Measurements from ENCODE around the gene COP1. TPM values are rescaled to one million over a fixed set of nuclear protein-coding genes. Genes with fewer than 3 reads are reported as not detected.
A peak's percentile ranks its signal among the peaks of the same experiment; 100 is the strongest.
"Not testable (repeated sequence)": the region's sequence is repeated elsewhere in the genome, so short reads cannot be mapped to it uniquely, and the experiment has no call there.

The COP1 gene
- total RNA-seq, 1 experiment from 2014 or later = 47.0 TPM

DNA sequence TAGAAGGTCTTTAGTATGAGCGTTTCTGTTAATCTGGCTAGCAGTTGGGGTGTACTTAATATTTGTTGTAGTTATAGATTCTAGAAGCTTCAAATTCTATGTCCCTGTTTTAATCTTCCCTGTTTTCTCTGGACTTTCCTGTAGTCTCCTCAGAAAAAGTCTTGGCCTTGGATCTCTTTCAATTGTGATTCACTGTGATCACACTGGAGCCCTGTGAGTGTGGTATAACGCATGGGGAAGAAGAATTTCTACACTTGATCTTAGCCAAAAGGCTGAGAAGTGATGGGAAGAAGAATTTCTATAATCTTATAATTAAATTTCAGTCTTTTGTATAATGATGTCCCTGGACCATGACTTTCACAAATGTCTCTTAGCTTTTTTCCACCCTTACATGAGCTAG lies 36.7 kb upstream of the COP1 start:
- H3K4me3 Mint-ChIP-seq (ENCODE audit: unreplicated experiment) = no peak overlapping the region
- no TSS peak for BruUV-seq (replicated peaks)
- H3K27me3 Mint-ChIP-seq (ENCODE audit: insufficient read depth, unreplicated experiment) = no peaks in the 10 kb centered on the region

GRCh38 chr1:176241385-176242015 lies 34.4 kb upstream of the COP1 start:
- no TSS peak for BruUV-seq (replicated peaks)
- no peak for TF ChIP-seq CTCF (IDR thresholded peaks at IDR 0.05; ENCODE audit: unreplicated experiment)
- H3K36me3 Mint-ChIP-seq (ENCODE audit: insufficient read depth, unreplicated experiment) = no peaks in the 10 kb centered on the region
- no peaks in the 10 kb centered on the region for H3K27me3 Mint-ChIP-seq (ENCODE audit: insufficient read depth, unreplicated experiment)
- intact Hi-C loops (cut with micrococcal nuclease) = loop anchor here (2.0 kb wide), 1 partner anchor 35 kb away; the partner anchor contains the start of gene COP1
- peak; percentile 93 for DNase-seq (ENCODE audit: unreplicated experiment)
- H3K9me3 Mint-ChIP-seq (ENCODE audit: unreplicated experiment) = no peaks in the 10 kb centered on the region
- H3K4me3 Mint-ChIP-seq (ENCODE audit: unreplicated experiment) = peak overlapping the region; percentile 2
- peak overlapping the region; percentile 64 for H3K27ac Mint-ChIP-seq (ENCODE audit: low read depth, unreplicated experiment)
- POLR2A ChIA-PET = interaction anchor here (1.2 kb wide), 1 partner anchor 34 kb away, joined by 4 read pairs; no protein-coding TSS in a partner anchor
- CTCF ChIA-PET = no interaction called here
- H3K4me1 Mint-ChIP-seq (ENCODE audit: insufficient read depth, unreplicated experiment) = peaks cover 10% of the 10 kb centered on the region

More for the DNA sequence above, 36.7 kb upstream of the COP1 start:
- DNase-seq (ENCODE audit: unreplicated experiment) = no peak
- Mint-ChIP-seq H3K4me1 (ENCODE audit: insufficient read depth, unreplicated experiment) (peaks cover 10% of the 10 kb centered on the region), H3K27ac (ENCODE audit: low read depth, unreplicated experiment) (no peak overlapping the region), H3K36me3 (ENCODE audit: insufficient read depth, unreplicated experiment) (no peaks in the 10 kb centered on the region), H3K9me3 (ENCODE audit: unreplicated experiment) (no peaks in the 10 kb centered on the region)
- intact Hi-C loops (cut with micrococcal nuclease) = no loop called here
- ChIA-PET CTCF (interaction anchor here (0.6 to 1.1 kb wide), 3 partner anchors 24 to 902 kb away, joined by 3 to 5 read pairs (median 3); no protein-coding TSS in a partner anchor), POLR2A (interaction anchor here (1.4 to 2.0 kb wide), 3 partner anchors 36 to 1220 kb away, joined by 3 to 9 read pairs (median 3); partner anchors contain the start of gene MRPS14)
- TF ChIP-seq CTCF (IDR thresholded peaks at IDR 0.05; ENCODE audit: unreplicated experiment) = no peak

DNA sequence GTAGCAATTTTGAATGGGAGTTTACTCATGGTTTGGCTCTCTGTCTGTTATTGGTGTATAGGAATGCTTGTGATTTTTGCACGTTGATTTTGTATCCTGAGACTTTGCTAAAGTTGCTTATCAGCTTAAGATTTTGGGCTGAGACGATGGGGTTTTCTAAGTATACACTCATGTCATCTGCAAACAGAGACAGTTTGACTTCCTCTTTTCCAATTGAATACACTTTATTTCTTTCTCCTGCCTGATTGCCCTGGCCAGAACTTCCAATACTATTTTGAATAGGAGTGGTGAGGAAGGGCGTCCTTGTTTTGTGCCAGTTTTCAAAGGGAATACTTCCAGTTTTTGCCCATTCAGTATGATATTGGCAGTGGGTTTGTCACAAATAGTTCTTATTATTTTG lies 26.6 kb upstream of the COP1 start:
- POLR2A ChIA-PET; H3K27ac Mint-ChIP-seq (ENCODE audit: low read depth, unreplicated experiment); H3K36me3 Mint-ChIP-seq (ENCODE audit: insufficient read depth, unreplicated experiment); H3K4me3 Mint-ChIP-seq (ENCODE audit: unreplicated experiment); H3K27me3 Mint-ChIP-seq (ENCODE audit: insufficient read depth, unreplicated experiment); BruUV-seq (replicated peaks); intact Hi-C loops (cut with micrococcal nuclease); DNase-seq (ENCODE audit: unreplicated experiment); H3K4me1 Mint-ChIP-seq (ENCODE audit: insufficient read depth, unreplicated experiment): not testable (repeated sequence)
- CTCF ChIA-PET = interaction anchor here (0.6 kb wide), 2 partner anchors 83 to 949 kb away, joined by 3 to 4 read pairs; no protein-coding TSS in a partner anchor
- H3K9me3 Mint-ChIP-seq (ENCODE audit: unreplicated experiment) = peaks cover 18% of the 10 kb centered on the region

DNA sequence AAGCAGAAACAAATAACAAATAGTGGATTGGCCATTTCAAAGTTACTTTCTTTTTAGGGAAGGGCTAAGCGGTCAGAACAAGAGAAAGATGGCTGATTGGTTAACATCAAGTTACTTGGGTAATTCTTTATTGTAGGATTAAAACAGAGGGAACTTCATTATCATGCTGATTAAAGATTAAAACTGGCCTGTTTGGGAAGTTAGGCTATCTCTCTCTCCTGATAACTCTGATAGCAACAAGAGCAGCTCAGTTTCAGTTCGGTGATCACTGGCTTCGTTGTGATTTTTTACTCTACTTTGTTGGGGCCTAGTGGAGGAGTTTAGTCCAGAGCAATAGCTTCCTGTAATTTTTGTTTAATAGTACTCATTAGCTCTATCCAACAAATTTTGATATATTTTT lies 20.5 kb upstream of the COP1 start:
- no peaks in the 10 kb centered on the region for H3K4me1 Mint-ChIP-seq (ENCODE audit: insufficient read depth, unreplicated experiment)
- POLR2A ChIA-PET = interaction anchor here (0.8 to 1.9 kb wide), 2 partner anchors 10 to 20 kb away, joined by 3 to 9 read pairs; no protein-coding TSS in a partner anchor

More for the DNA sequence above, 20.5 kb upstream of the COP1 start:
- no peak overlapping the region for H3K27ac Mint-ChIP-seq (ENCODE audit: low read depth, unreplicated experiment)
- no peak for TF ChIP-seq CTCF (IDR thresholded peaks at IDR 0.05; ENCODE audit: unreplicated experiment)
- H3K4me3 Mint-ChIP-seq (ENCODE audit: unreplicated experiment) = no peak overlapping the region
- no peak for DNase-seq (ENCODE audit: unreplicated experiment)
- H3K9me3 Mint-ChIP-seq (ENCODE audit: unreplicated experiment) = no peaks in the 10 kb centered on the region
- H3K36me3 Mint-ChIP-seq (ENCODE audit: insufficient read depth, unreplicated experiment) = no peaks in the 10 kb centered on the region
- intact Hi-C loops (cut with micrococcal nuclease) = no loop called here
- CTCF ChIA-PET = interaction anchor here (0.7 kb wide), 1 partner anchor 18 kb away, joined by 4 read pairs; no protein-coding TSS in a partner anchor
- H3K27me3 Mint-ChIP-seq (ENCODE audit: insufficient read depth, unreplicated experiment) = no peaks in the 10 kb centered on the region
- BruUV-seq (replicated peaks) = no TSS peak
